ENCODE measurements around the gene KRT82.

DNA sequence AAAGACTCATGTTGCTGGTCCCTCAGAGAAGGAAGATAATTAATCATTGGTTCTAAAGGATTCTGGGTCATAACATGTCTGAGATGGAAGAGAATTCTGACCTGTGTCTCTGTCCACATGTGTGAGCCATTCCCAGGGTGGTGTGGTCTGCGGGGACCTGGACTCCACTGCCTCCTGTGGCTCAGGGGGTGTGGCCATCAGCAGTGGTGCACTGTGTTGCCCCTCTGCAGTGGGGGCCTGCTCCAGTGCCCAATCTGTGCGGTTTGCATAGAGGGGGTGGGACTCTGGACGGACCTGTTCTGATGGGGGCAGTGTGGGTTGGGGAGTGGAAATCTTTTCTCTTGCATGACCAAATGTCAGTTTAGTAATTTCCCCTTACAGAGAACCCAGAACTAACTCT is 52.4 kb downstream of the KRT82 start:
- no peak for TF ChIP-seq POLR2A (IDR thresholded peaks at IDR 0.05)
- TF ChIP-seq, protein P1, sequence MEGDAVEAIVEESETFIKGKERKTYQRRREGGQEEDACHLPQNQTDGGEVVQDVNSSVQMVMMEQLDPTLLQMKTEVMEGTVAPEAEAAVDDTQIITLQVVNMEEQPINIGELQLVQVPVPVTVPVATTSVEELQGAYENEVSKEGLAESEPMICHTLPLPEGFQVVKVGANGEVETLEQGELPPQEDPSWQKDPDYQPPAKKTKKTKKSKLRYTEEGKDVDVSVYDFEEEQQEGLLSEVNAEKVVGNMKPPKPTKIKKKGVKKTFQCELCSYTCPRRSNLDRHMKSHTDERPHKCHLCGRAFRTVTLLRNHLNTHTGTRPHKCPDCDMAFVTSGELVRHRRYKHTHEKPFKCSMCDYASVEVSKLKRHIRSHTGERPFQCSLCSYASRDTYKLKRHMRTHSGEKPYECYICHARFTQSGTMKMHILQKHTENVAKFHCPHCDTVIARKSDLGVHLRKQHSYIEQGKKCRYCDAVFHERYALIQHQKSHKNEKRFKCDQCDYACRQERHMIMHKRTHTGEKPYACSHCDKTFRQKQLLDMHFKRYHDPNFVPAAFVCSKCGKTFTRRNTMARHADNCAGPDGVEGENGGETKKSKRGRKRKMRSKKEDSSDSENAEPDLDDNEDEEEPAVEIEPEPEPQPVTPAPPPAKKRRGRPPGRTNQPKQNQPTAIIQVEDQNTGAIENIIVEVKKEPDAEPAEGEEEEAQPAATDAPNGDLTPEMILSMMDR (IDR thresholded peaks at IDR 0.05) = no peak
